ENCODE data around the gene OR2W3.

- TF ChIP-seq, protein P1, sequence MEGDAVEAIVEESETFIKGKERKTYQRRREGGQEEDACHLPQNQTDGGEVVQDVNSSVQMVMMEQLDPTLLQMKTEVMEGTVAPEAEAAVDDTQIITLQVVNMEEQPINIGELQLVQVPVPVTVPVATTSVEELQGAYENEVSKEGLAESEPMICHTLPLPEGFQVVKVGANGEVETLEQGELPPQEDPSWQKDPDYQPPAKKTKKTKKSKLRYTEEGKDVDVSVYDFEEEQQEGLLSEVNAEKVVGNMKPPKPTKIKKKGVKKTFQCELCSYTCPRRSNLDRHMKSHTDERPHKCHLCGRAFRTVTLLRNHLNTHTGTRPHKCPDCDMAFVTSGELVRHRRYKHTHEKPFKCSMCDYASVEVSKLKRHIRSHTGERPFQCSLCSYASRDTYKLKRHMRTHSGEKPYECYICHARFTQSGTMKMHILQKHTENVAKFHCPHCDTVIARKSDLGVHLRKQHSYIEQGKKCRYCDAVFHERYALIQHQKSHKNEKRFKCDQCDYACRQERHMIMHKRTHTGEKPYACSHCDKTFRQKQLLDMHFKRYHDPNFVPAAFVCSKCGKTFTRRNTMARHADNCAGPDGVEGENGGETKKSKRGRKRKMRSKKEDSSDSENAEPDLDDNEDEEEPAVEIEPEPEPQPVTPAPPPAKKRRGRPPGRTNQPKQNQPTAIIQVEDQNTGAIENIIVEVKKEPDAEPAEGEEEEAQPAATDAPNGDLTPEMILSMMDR (IDR thresholded peaks at IDR 0.05), result no peak
- no peak for TF ChIP-seq POLR2A (IDR thresholded peaks at IDR 0.05)
Measured at GRCh38 chr1:247919952-247920351, 24.6 kb downstream of the OR2W3 start, which contains the start of gene OR2T8.
